Fibroblast of mammary gland (primary cell): ENCODE data around the gene ZKSCAN3.
A peak's percentile ranks its signal among the peaks of the same experiment; 100 is the strongest.
"Not testable (repeated sequence)": the region's sequence is repeated elsewhere in the genome, so short reads cannot be mapped to it uniquely, and the experiment has no call there.

Source experiments
- DNase-seq: peaks from one replicate; pipeline ENCODE4 v3.0.0-alpha.2; 2010; ENCODE audit warnings: low read depth
- H3K4me3 ChIP-seq: 2 replicates; pipeline ENCODE4 v1.5.1; 2011; ENCODE audit warnings: low read depth, mild to moderate bottlenecking, low read length, moderate library complexity; ENCODE audit not compliant: control insufficient read depth
- TF ChIP-seq, protein P1 (sequence below): conservative IDR thresholded peaks from 2 replicates; pipeline ENCODE4 v1.5.1; 2011; ENCODE audit warnings: low read depth, low read length, inconsistent platforms; ENCODE audit not compliant: control insufficient read depth, insufficient read depth

Gene ZKSCAN3

DNA sequence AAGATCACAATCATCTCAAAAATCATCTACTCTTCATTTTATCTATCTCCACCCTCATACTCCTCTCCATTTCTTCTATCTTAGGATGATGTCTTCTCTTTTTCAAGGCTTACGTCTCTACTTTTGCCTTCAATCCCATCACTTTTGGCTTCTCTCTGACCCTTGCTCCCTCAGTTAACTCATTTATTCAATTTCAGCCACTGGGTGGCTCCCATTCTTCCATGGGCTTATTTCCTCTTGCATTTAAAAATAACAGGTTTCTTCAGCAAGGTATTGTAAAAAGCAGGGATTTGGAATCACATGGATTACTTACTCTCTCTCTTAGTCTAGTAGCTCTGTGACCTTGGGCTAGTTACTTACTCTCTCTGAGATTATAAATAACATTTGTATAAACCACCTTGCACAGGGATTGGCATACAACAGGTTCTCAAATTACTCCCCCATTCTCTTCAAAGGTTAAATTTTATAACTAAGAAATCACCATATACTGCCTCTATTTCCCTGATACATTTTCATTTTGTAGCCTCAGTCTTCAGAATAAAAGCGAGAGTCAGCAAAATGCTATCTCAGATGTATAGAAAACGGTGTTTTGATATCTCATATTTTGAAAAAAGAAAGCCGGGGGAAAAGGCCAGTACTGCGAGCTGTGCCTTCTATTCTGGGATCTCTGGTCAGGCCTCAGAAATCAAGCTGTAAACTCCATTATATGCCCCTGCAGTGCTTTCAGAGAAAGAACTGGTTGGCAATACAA is 44.3 kb downstream of the ZKSCAN3 start:
- peak; percentile 17 for DNase-seq
- no peak overlapping the region for H3K4me3 ChIP-seq
- TF ChIP-seq, protein P1, sequence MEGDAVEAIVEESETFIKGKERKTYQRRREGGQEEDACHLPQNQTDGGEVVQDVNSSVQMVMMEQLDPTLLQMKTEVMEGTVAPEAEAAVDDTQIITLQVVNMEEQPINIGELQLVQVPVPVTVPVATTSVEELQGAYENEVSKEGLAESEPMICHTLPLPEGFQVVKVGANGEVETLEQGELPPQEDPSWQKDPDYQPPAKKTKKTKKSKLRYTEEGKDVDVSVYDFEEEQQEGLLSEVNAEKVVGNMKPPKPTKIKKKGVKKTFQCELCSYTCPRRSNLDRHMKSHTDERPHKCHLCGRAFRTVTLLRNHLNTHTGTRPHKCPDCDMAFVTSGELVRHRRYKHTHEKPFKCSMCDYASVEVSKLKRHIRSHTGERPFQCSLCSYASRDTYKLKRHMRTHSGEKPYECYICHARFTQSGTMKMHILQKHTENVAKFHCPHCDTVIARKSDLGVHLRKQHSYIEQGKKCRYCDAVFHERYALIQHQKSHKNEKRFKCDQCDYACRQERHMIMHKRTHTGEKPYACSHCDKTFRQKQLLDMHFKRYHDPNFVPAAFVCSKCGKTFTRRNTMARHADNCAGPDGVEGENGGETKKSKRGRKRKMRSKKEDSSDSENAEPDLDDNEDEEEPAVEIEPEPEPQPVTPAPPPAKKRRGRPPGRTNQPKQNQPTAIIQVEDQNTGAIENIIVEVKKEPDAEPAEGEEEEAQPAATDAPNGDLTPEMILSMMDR: peak; percentile 36

DNA sequence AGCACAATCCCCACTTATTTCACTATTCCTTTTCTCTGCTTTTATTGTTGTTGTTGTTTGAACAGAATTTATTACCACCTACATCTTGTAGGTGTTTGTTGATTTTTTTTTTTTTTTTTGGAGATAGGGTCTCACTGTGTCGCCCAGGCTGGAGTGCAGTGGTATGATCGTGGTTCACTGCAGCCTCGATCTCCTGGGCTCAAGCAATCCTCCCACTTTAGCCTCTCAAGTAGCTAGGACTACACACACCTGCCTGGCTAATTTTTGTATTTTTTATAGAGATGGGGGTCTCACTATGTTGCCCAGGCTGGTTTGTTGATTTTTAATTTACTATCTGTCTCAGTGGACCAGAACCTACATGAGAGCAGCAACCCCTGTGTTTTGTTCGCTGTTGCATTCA is 46.2 kb downstream of the ZKSCAN3 start:
- no peak overlapping the region for H3K4me3 ChIP-seq
- DNase-seq: no peak
- TF ChIP-seq, protein P1: no peak

DNA sequence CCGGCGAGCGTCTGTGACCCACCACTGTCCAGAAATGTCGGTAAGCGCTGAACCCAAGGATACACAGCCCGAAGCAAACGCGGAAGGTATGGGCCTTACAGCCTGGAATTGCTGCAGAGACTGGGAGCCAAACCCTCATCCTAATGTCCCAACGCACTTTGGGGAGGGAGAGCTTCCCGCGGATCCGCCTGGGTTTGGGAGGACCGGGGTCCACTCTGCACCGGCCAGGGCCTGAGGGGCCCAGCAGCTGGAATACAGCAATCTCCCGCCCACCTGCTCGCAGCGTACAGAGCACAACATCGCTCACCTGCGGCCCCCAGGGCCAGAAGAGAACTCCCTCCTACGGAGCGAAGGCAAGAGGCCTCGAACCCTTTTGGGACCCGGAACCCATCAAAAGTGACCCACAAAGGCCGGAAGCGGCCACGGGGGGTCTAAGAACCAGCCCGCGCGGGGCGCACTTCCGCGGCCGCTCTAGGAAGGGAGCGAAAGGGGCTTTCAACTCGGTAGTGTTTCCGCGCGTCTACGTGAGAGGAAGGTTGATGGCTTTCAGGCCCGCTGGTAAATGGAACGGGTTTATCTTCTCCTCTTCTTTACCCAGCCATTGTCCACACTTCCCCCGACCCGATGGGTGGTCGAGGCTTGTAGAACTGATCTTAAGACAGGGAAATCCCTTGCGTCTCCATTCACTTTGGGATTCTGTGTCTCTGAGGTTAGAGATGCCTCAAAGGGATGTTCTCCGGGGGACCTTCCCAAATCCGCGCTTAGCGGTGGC is 49.8 kb downstream of the ZKSCAN3 start, which contains the start of gene ZSCAN12:
TSS of gene ZSCAN12 (minus strand) at position 398 of the 772 bp plus-strand sequence. CDS start 1,342 bp downstream, outside the sequence.
- DNase-seq: peak; percentile 90
- TF ChIP-seq, protein P1: peak; percentile 47
- peak within 1 kb of the TSS; percentile 95 for H3K4me3 ChIP-seq

DNA sequence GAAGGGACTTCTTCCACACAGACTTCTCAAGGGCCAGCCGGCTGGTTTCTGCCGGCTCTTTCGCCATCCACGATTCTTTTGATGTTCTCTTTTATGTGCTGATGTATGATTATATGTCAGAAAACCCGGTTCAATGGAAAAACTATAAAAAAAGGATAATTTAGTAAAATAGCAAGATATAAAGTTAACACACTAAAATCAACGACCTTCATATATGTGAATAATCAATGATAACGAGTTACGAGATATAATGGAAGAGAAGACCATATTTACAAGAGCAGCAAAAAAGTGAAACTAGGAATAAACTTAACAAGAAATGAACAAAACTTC is 50.3 kb downstream of the ZKSCAN3 start:
- TF ChIP-seq, protein P1: no peak
- DNase-seq: no peak
- peak overlapping the region; percentile 95 for H3K4me3 ChIP-seq

DNA sequence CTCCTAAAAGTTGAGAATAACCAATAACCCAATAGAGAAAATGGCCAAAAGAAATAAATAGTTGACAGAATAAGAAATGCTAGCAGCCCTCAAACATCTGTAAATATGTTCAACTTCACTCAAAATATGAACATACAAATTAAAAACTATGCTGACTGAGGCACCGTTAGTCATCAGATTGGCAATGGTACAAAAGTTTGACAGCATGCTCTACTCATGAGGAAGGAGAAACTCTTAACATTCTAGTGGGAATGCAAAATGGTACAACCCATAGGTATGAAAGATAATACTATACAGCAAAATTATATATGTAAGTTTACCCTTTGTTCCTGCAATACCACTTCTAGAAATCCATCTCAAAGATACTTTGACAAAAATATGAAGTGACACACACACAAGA is 51.4 kb downstream of the ZKSCAN3 start:
- DNase-seq: peak; percentile 69
- no peak overlapping the region for H3K4me3 ChIP-seq
- TF ChIP-seq, protein P1: no peak

DNA sequence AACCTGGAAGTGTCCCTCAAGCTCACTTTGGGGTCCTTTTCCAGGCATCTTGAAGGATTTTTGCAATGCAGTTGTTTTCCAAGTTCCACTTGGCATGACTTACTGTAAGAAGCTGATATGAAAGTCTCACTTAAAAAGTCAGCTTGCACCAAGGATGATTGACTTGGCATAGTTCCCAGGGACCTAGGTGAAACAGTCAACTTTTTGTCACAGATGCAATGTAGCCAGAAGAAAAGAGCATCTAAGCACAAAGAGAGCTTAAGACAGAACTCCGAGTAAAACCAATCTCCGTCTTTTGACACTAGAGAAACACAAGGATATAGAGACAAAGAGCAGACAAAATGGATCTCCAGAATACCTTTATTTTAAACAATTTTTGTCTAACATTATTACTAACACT is 52.5 kb downstream of the ZKSCAN3 start:
- H3K4me3 ChIP-seq: no peak overlapping the region
- TF ChIP-seq, protein P1: no peak
- no peak for DNase-seq

DNA sequence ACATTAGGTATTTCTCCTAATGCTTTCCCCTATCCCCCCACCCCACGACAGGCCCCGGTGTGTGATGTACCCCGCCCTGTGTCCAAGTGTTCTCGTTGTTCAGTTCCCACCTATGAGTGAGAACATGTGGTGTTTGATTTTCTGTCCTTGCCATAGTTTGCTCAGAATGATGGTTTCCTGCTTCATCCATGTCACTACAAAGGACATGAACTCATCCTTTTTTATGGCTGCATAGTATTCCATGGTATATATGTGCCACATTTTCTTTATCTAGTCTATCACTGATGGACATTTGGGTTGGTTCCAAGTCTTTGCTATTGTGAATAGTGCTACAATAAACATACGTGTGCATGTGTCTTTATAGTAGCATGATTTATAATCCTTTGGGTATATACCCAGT is 54.2 kb downstream of the ZKSCAN3 start:
- not testable (repeated sequence) for H3K4me3 ChIP-seq

More for the DNA sequence above, 54.2 kb downstream of the ZKSCAN3 start:
- DNase-seq: not testable (repeated sequence)
